GM23338 (cell line): ENCODE measurements around the gene KLHL6. TPM values are rescaled to one million over a fixed set of nuclear protein-coding genes. Genes with fewer than 3 reads are reported as not detected.

ENCODE experiments used
- ATAC-seq: fragments of 200-7000 bp; cut with Tn5 transposase; 3 replicates; pipeline ENCODE4 v1.9.1; 2020
- DNase-seq: peaks from one replicate; pipeline ENCODE4 v3.0.0-alpha.2; 2015; ENCODE audit warnings: low spot score
- H2AFZ ChIP-seq: fragments of 200-600 bp; sonication (generic); 2 replicates; pipeline ENCODE4 v1.8.0; 2016; ENCODE audit warnings: antibody characterized with exemption, mild to moderate bottlenecking, moderate library complexity
- H3F3A ChIP-seq: fragments of 200-600 bp; sonication (generic); replicated peaks from 2 replicates; pipeline ENCODE4 v1.8.0; 2017; ENCODE audit warnings: antibody characterized with exemption, mixed run types, low read depth
- H3K27ac ChIP-seq: fragments of 200-600 bp; sonication (generic); 2 replicates; pipeline ENCODE4 v1.6.1; 2016; ENCODE audit warnings: low read depth
- H3K27me3 ChIP-seq: fragments of 200-600 bp; sonication (generic); 2 replicates; pipeline ENCODE4 v1.8.0; 2016; ENCODE audit warnings: mild to moderate bottlenecking, mixed run types, moderate library complexity; ENCODE audit not compliant: insufficient read depth
- H3K36me3 ChIP-seq: fragments of 200-600 bp; sonication (generic); 2 replicates; pipeline ENCODE4 v1.8.0; 2016; ENCODE audit warnings: mild to moderate bottlenecking; ENCODE audit not compliant: insufficient read depth
- H3K4me1 ChIP-seq: fragments of 200-600 bp; sonication (generic); 2 replicates; pipeline ENCODE4 v1.8.0; 2016; ENCODE audit warnings: mild to moderate bottlenecking, moderate library complexity; ENCODE audit not compliant: insufficient read depth
- H3K4me2 ChIP-seq: fragments of 200-600 bp; sonication (generic); 2 replicates; pipeline ENCODE4 v1.7.1; 2017; ENCODE audit warnings: mixed run types
- H3K4me3 ChIP-seq: fragments of 200-600 bp; sonication (generic); 2 replicates; pipeline ENCODE4 v1.6.1; 2016; ENCODE audit warnings: mixed run types
- H3K79me2 ChIP-seq: fragments of 200-600 bp; sonication (generic); replicated peaks from 2 replicates; pipeline ENCODE4 v1.8.0; 2017; ENCODE audit warnings: mild to moderate bottlenecking; ENCODE audit not compliant: insufficient read depth
- H3K9me2 ChIP-seq: fragments of 200-600 bp; sonication (generic); 2 replicates; pipeline ENCODE4 v1.8.0; 2017; ENCODE audit not compliant: insufficient read depth
- H4K20me1 ChIP-seq: fragments of 200-600 bp; sonication (generic); replicated peaks from 2 replicates; pipeline ENCODE4 v1.8.0; 2017; ENCODE audit warnings: mild to moderate bottlenecking; ENCODE audit not compliant: insufficient read depth
- H3K27ac Mint-ChIP-seq: 2 replicates; pipeline ENCODE4 v1.8.0; 2020; ENCODE audit warnings: inconsistent platforms, mild to moderate bottlenecking, moderate library complexity, mixed read lengths
- H3K27me3 Mint-ChIP-seq: 3 replicates; pipeline ENCODE4 v1.8.0; 2022; ENCODE audit warnings: low read depth, mild to moderate bottlenecking, moderate library complexity, mixed read lengths, inconsistent platforms; ENCODE audit not compliant: insufficient read depth, poor library complexity
- H3K36me3 Mint-ChIP-seq: 3 replicates; pipeline ENCODE4 v1.8.0; 2021; ENCODE audit warnings: low read depth, mild to moderate bottlenecking, inconsistent platforms, moderate library complexity, mixed read lengths
- H3K4me1 Mint-ChIP-seq: 3 replicates; pipeline ENCODE4 v1.8.0; 2020; ENCODE audit warnings: mild to moderate bottlenecking, inconsistent platforms, mixed read lengths
- H3K4me3 Mint-ChIP-seq: 3 replicates; pipeline ENCODE4 v1.8.0; 2021; ENCODE audit warnings: moderate library complexity, mild to moderate bottlenecking, inconsistent platforms, mixed read lengths
- H3K9me3 Mint-ChIP-seq: 3 replicates; pipeline ENCODE4 v1.8.0; 2020; ENCODE audit warnings: moderate library complexity, mild to moderate bottlenecking, inconsistent platforms, mixed read lengths
- CREB1 ChIP-seq: fragments of 250-450 bp; sonication (Bioruptor Pico); IDR thresholded peaks from 2 replicates; pipeline ENCODE4 v1.5.0; 2020; ENCODE audit warnings: low read depth, mild to moderate bottlenecking, moderate library complexity
- EZH2 ChIP-seq: fragments of 200-600 bp; sonication (generic); IDR thresholded peaks from one replicate; pipeline ENCODE4 v1.8.0; 2017; ENCODE audit warnings: antibody characterized with exemption, mild to moderate bottlenecking, low read depth; ENCODE audit not compliant: unreplicated experiment
- EZH2phosphoT487 ChIP-seq: fragments of 200-600 bp; sonication (generic); IDR thresholded peaks from one replicate; pipeline ENCODE4 v1.8.1; 2018; ENCODE audit warnings: antibody characterized with exemption; ENCODE audit not compliant: unreplicated experiment
- JUNB ChIP-seq: IDR thresholded peaks from one replicate; pipeline ENCODE4 v1.6.1; 2016; ENCODE audit warnings: antibody characterized with exemption; ENCODE audit not compliant: unreplicated experiment
- NANOG ChIP-seq: IDR thresholded peaks from 2 replicates; pipeline ENCODE4 v1.6.1; 2016; ENCODE audit warnings: antibody characterized with exemption, borderline replicate concordance
- POLR2AphosphoS5 ChIP-seq: IDR thresholded peaks from 2 replicates; pipeline ENCODE4 v1.6.1; 2016; ENCODE audit warnings: antibody characterized with exemption, low read depth
- STAT1 ChIP-seq: IDR thresholded peaks from one replicate; pipeline ENCODE4 v1.6.1; 2016; ENCODE audit warnings: antibody characterized with exemption; ENCODE audit not compliant: unreplicated experiment
- ZNF114 ChIP-seq: fragments of 250-450 bp; sonication (Bioruptor Pico); IDR thresholded peaks from 2 replicates; pipeline ENCODE4 v1.5.0; 2020; ENCODE audit warnings: mild to moderate bottlenecking, moderate library complexity
- ZNF331 ChIP-seq: fragments of 250-450 bp; sonication (Bioruptor Pico); IDR thresholded peaks from 2 replicates; pipeline ENCODE4 v1.5.0; 2020; ENCODE audit warnings: low read depth, mild to moderate bottlenecking, moderate library complexity
- polyA plus RNA-seq: library from polyadenylated mRNA; unstranded; fragments of >200 nt; fragmentation: Nextera tagmentation; extraction: Ambion mirVana; gene quantifications from 2 replicates; pipeline ENCODE4 v1.2.1, GENCODE V29; 2016
- total RNA-seq: library from RNA; depleted of rRNA; stranded (reverse); fragments of >200 nt; shearing (Covaris generic); gene quantifications from 2 replicates; pipeline ENCODE4 v1.2.3, GENCODE V29; 2014
- TF ChIP-seq, protein P1 (sequence below): IDR thresholded peaks from 2 replicates; pipeline ENCODE4 v1.6.1; 2016; ENCODE audit warnings: antibody characterized with exemption
- TF ChIP-seq, protein P2 (sequence below): fragments of 250-450 bp; sonication (Bioruptor Pico); IDR thresholded peaks from 2 replicates; pipeline ENCODE4 v1.5.0; 2020; ENCODE audit warnings: mild to moderate bottlenecking, moderate library complexity
- TF ChIP-seq, protein P3 (sequence below), 2 experiments: fragments of 200-600 bp in 1 of 2; sonication (generic) in 1 of 2; conservative IDR thresholded peaks; 2 replicates each; pipeline versions ENCODE4 v1.5.1 to v1.6.1; 2016 to 2017; ENCODE audit warnings: antibody characterized with exemption in 2 of 2, low read depth in 2 of 2, mild to moderate bottlenecking in 2 of 2, moderate library complexity in 1 of 2
- TF ChIP-seq, protein P4 (sequence below): IDR thresholded peaks from one replicate; pipeline ENCODE4 v1.6.1; 2018; ENCODE audit warnings: antibody characterized with exemption; ENCODE audit not compliant: unreplicated experiment

The KLHL6 gene
- total and polyA plus RNA-seq, 2 experiments from 2014 or later: not detected

DNA sequence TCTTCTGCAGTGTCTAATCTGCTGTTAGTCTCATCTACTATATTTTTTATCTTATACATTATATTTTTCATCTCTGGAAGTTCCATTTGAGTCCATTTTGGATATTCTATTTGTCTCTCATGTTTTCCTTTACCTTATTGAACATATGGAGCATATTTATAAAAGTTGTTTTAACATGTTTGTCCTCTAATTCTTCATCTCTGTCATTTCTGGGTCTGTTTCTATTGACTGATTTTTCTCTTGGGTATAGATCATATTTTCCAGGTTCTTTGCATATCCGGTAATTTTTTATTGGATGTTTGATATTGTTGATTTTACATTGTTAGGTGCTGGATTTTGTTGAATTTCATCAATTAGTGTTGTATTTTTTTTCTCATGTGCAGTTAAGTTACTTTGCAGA, 42.5 kb upstream of the KLHL6 start:
- Histone ChIP-seq H2AFZ (no peak overlapping the region), H3K27me3 (no peaks in the 10 kb centered on the region), H3K79me2 (no peaks in the 10 kb centered on the region), H3K27ac (no peak overlapping the region), H4K20me1 (no peaks in the 10 kb centered on the region), H3K9me2 (no peaks in the 10 kb centered on the region), H3K4me1 (no peaks in the 10 kb centered on the region), H3K4me2 (no peak overlapping the region), H3K36me3 (no peaks in the 10 kb centered on the region), H3K4me3 (no peak overlapping the region), H3F3A (no peaks in the 10 kb centered on the region)
- Mint-ChIP-seq H3K27ac (no peak overlapping the region), H3K4me1 (no peaks in the 10 kb centered on the region), H3K36me3 (peaks cover 12% of the 10 kb centered on the region), H3K9me3 (peaks cover 13% of the 10 kb centered on the region), H3K4me3 (no peak overlapping the region), H3K27me3 (peaks cover 2% of the 10 kb centered on the region)
- DNase-seq: no peak
- no peak for TF ChIP-seq POLR2AphosphoS5
- TF ChIP-seq, protein P1, sequence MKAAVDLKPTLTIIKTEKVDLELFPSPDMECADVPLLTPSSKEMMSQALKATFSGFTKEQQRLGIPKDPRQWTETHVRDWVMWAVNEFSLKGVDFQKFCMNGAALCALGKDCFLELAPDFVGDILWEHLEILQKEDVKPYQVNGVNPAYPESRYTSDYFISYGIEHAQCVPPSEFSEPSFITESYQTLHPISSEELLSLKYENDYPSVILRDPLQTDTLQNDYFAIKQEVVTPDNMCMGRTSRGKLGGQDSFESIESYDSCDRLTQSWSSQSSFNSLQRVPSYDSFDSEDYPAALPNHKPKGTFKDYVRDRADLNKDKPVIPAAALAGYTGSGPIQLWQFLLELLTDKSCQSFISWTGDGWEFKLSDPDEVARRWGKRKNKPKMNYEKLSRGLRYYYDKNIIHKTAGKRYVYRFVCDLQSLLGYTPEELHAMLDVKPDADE: no peak
- no peak for TF ChIP-seq CREB1 (CRISPR knock-in tag)
- TF ChIP-seq, protein P2, sequence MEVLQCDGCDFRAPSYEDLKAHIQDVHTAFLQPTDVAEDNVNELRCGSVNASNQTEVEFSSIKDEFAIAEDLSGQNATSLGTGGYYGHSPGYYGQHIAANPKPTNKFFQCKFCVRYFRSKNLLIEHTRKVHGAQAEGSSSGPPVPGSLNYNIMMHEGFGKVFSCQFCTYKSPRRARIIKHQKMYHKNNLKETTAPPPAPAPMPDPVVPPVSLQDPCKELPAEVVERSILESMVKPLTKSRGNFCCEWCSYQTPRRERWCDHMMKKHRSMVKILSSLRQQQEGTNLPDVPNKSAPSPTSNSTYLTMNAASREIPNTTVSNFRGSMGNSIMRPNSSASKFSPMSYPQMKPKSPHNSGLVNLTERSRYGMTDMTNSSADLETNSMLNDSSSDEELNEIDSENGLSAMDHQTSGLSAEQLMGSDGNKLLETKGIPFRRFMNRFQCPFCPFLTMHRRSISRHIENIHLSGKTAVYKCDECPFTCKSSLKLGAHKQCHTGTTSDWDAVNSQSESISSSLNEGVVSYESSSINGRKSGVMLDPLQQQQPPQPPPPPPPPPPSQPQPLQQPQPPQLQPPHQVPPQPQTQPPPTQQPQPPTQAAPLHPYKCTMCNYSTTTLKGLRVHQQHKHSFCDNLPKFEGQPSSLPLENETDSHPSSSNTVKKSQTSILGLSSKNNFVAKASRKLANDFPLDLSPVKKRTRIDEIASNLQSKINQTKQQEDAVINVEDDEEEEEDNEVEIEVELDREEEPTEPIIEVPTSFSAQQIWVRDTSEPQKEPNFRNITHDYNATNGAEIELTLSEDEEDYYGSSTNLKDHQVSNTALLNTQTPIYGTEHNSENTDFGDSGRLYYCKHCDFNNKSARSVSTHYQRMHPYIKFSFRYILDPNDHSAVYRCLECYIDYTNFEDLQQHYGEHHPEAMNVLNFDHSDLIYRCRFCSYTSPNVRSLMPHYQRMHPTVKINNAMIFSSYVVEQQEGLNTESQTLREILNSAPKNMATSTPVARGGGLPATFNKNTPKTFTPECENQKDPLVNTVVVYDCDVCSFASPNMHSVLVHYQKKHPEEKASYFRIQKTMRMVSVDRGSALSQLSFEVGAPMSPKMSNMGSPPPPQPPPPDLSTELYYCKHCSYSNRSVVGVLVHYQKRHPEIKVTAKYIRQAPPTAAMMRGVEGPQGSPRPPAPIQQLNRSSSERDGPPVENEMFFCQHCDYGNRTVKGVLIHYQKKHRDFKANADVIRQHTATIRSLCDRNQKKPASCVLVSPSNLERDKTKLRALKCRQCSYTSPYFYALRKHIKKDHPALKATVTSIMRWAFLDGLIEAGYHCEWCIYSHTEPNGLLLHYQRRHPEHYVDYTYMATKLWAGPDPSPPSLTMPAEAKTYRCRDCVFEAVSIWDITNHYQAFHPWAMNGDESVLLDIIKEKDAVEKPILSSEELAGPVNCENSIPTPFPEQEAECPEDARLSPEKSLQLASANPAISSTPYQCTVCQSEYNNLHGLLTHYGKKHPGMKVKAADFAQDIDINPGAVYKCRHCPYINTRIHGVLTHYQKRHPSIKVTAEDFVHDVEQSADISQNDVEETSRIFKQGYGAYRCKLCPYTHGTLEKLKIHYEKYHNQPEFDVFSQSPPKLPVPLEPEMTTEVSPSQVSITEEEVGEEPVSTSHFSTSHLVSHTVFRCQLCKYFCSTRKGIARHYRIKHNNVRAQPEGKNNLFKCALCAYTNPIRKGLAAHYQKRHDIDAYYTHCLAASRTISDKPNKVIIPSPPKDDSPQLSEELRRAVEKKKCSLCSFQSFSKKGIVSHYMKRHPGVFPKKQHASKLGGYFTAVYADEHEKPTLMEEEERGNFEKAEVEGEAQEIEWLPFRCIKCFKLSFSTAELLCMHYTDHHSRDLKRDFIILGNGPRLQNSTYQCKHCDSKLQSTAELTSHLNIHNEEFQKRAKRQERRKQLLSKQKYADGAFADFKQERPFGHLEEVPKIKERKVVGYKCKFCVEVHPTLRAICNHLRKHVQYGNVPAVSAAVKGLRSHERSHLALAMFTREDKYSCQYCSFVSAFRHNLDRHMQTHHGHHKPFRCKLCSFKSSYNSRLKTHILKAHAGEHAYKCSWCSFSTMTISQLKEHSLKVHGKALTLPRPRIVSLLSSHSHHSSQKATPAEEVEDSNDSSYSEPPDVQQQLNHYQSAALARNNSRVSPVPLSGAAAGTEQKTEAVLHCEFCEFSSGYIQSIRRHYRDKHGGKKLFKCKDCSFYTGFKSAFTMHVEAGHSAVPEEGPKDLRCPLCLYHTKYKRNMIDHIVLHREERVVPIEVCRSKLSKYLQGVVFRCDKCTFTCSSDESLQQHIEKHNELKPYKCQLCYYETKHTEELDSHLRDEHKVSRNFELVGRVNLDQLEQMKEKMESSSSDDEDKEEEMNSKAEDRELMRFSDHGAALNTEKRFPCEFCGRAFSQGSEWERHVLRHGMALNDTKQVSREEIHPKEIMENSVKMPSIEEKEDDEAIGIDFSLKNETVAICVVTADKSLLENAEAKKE (CRISPR knock-in tag): no peak
- no peak for TF ChIP-seq EZH2
- TF ChIP-seq, protein P3, sequence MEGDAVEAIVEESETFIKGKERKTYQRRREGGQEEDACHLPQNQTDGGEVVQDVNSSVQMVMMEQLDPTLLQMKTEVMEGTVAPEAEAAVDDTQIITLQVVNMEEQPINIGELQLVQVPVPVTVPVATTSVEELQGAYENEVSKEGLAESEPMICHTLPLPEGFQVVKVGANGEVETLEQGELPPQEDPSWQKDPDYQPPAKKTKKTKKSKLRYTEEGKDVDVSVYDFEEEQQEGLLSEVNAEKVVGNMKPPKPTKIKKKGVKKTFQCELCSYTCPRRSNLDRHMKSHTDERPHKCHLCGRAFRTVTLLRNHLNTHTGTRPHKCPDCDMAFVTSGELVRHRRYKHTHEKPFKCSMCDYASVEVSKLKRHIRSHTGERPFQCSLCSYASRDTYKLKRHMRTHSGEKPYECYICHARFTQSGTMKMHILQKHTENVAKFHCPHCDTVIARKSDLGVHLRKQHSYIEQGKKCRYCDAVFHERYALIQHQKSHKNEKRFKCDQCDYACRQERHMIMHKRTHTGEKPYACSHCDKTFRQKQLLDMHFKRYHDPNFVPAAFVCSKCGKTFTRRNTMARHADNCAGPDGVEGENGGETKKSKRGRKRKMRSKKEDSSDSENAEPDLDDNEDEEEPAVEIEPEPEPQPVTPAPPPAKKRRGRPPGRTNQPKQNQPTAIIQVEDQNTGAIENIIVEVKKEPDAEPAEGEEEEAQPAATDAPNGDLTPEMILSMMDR (conservative IDR thresholded peaks at IDR 0.05; ENCODE audit: low read depth in 2 of 2): no peak
- TF ChIP-seq, protein P4, sequence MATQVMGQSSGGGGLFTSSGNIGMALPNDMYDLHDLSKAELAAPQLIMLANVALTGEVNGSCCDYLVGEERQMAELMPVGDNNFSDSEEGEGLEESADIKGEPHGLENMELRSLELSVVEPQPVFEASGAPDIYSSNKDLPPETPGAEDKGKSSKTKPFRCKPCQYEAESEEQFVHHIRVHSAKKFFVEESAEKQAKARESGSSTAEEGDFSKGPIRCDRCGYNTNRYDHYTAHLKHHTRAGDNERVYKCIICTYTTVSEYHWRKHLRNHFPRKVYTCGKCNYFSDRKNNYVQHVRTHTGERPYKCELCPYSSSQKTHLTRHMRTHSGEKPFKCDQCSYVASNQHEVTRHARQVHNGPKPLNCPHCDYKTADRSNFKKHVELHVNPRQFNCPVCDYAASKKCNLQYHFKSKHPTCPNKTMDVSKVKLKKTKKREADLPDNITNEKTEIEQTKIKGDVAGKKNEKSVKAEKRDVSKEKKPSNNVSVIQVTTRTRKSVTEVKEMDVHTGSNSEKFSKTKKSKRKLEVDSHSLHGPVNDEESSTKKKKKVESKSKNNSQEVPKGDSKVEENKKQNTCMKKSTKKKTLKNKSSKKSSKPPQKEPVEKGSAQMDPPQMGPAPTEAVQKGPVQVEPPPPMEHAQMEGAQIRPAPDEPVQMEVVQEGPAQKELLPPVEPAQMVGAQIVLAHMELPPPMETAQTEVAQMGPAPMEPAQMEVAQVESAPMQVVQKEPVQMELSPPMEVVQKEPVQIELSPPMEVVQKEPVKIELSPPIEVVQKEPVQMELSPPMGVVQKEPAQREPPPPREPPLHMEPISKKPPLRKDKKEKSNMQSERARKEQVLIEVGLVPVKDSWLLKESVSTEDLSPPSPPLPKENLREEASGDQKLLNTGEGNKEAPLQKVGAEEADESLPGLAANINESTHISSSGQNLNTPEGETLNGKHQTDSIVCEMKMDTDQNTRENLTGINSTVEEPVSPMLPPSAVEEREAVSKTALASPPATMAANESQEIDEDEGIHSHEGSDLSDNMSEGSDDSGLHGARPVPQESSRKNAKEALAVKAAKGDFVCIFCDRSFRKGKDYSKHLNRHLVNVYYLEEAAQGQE: no peak
- TF ChIP-seq NANOG: no peak
- no peak for TF ChIP-seq ZNF114 (CRISPR knock-in tag)
- TF ChIP-seq JUNB: no peak
- TF ChIP-seq ZNF331: no peak
- TF ChIP-seq STAT1: no peak
- TF ChIP-seq EZH2phosphoT487: no peak
- ATAC-seq: no peak
